IgD-negative memory B cell (primary cell): Measurements from ENCODE around the gene KRT27. TPM values are rescaled to one million over a fixed set of nuclear protein-coding genes. Genes with fewer than 3 reads are reported as not detected.
A peak's percentile ranks its signal among the peaks of the same experiment; 100 is the strongest.

Source experiments
- H3K27ac Mint-ChIP-seq, 3 donors: one replicate each; pipeline ENCODE4 v1.8.0; 2020 to 2022; ENCODE audit warnings: mild to moderate bottlenecking in 3 of 3, mixed read lengths in 3 of 3, moderate library complexity in 1 of 3
- H3K27me3 Mint-ChIP-seq: one replicate; pipeline ENCODE4 v1.8.0; 2021; ENCODE audit warnings: mixed read lengths
- H3K36me3 Mint-ChIP-seq: one replicate; pipeline ENCODE4 v1.8.0; 2020; ENCODE audit warnings: mild to moderate bottlenecking, mixed read lengths
- H3K4me1 Mint-ChIP-seq, 3 donors: one replicate each; pipeline ENCODE4 v1.8.0; 2020 to 2022; ENCODE audit warnings: mixed read lengths in 3 of 3, mild to moderate bottlenecking in 1 of 3
- H3K4me3 Mint-ChIP-seq, 4 donors: one replicate each; pipeline ENCODE4 v1.8.0; 2020 to 2022; ENCODE audit warnings: mild to moderate bottlenecking in 4 of 4, mixed read lengths in 4 of 4, moderate library complexity in 3 of 4
- H3K9me3 Mint-ChIP-seq, 3 donors: one replicate each; pipeline ENCODE4 v1.8.0; 2020 to 2021; ENCODE audit warnings: mixed read lengths in 3 of 3, mild to moderate bottlenecking in 1 of 3
- polyA plus RNA-seq: library from polyadenylated mRNA; unstranded; fragments of 300-500 nt; fragmentation: Illumina TruSeq; gene quantifications from one replicate; pipeline ENCODE4 v1.2.3, GENCODE V29; 2021

KRT27 gene
- polyA plus RNA-seq, 1 donor from 2014 or later = not detected

- H3K27me3 Mint-ChIP-seq = peaks cover 14% of the 10 kb centered on the region
- no peaks in the 10 kb centered on the region for H3K4me1 Mint-ChIP-seq
- no peak overlapping the region for H3K4me3 Mint-ChIP-seq
- peak overlapping the region in 1 of 3 donors; percentile 48 for H3K27ac Mint-ChIP-seq
- peaks cover 2% of the 10 kb centered on the region for H3K36me3 Mint-ChIP-seq
- no peaks in the 10 kb centered on the region for H3K9me3 Mint-ChIP-seq
These were observed 12.1 kb upstream of the KRT27 start for GRCh38 chr17:40794466-40794865.

GRCh38 chr17:40793832-40794231 lies 11.5 kb upstream of the KRT27 start:
- no peak overlapping the region for H3K4me3 Mint-ChIP-seq
- peaks cover 2% of the 10 kb centered on the region for H3K36me3 Mint-ChIP-seq
- H3K27me3 Mint-ChIP-seq = peaks cover 11% of the 10 kb centered on the region
- H3K27ac Mint-ChIP-seq = no peak overlapping the region
- H3K4me1 Mint-ChIP-seq = no peaks in the 10 kb centered on the region
- H3K9me3 Mint-ChIP-seq = no peaks in the 10 kb centered on the region

GRCh38 chr17:40791787-40792436 lies 9.6 kb upstream of the KRT27 start:
- Mint-ChIP-seq H3K4me3 (no peak overlapping the region), H3K4me1 (no peaks in the 10 kb centered on the region), H3K27me3 (peaks cover 7% of the 10 kb centered on the region), H3K36me3 (peaks cover 2% of the 10 kb centered on the region), H3K9me3 (no peaks in the 10 kb centered on the region), H3K27ac (no peak overlapping the region)

GRCh38 chr17:40791111-40791510 lies 8.8 kb upstream of the KRT27 start:
- H3K27me3 Mint-ChIP-seq = peaks cover 7% of the 10 kb centered on the region
- H3K36me3 Mint-ChIP-seq = peaks cover 2% of the 10 kb centered on the region
- no peaks in the 10 kb centered on the region for H3K4me1 Mint-ChIP-seq
- H3K27ac Mint-ChIP-seq = no peak overlapping the region
- H3K4me3 Mint-ChIP-seq = no peak overlapping the region
- no peaks in the 10 kb centered on the region for H3K9me3 Mint-ChIP-seq

- Mint-ChIP-seq H3K9me3 (no peaks in the 10 kb centered on the region), H3K36me3 (peaks cover 2% of the 10 kb centered on the region), H3K27ac (no peak overlapping the region), H3K27me3 (peaks cover 40% of the 10 kb centered on the region), H3K4me3 (peak overlapping the region in 3 of 4 donors; percentile 15 to 81 (median 50)), H3K4me1 (peaks cover 0 to 2% (median 0%) of the 10 kb centered on the region in 3 donors)
These were observed 3.0 kb downstream of the KRT27 start for GRCh38 chr17:40779181-40779909.

GRCh38 chr17:40778461-40778860 lies 3.9 kb downstream of the KRT27 start:
- Mint-ChIP-seq H3K4me3 (no peak overlapping the region), H3K4me1 (peaks cover 0 to 2% (median 0%) of the 10 kb centered on the region in 3 donors), H3K27me3 (peaks cover 39% of the 10 kb centered on the region), H3K27ac (no peak overlapping the region), H3K36me3 (peaks cover 2% of the 10 kb centered on the region), H3K9me3 (no peaks in the 10 kb centered on the region)

GRCh38 chr17:40777971-40778370 lies 4.4 kb downstream of the KRT27 start:
- peaks cover 0 to 2% (median 0%) of the 10 kb centered on the region in 3 donors for H3K4me1 Mint-ChIP-seq
- peaks cover 39% of the 10 kb centered on the region for H3K27me3 Mint-ChIP-seq
- H3K4me3 Mint-ChIP-seq = no peak overlapping the region
- H3K36me3 Mint-ChIP-seq = no peaks in the 10 kb centered on the region
- no peak overlapping the region for H3K27ac Mint-ChIP-seq
- no peaks in the 10 kb centered on the region for H3K9me3 Mint-ChIP-seq

GRCh38 chr17:40777459-40777858 lies 4.9 kb downstream of the KRT27 start:
- Mint-ChIP-seq H3K4me1 (peaks cover 0 to 2% (median 0%) of the 10 kb centered on the region in 3 donors), H3K4me3 (no peak overlapping the region), H3K27me3 (peaks cover 41% of the 10 kb centered on the region), H3K27ac (no peak overlapping the region), H3K9me3 (no peaks in the 10 kb centered on the region), H3K36me3 (no peaks in the 10 kb centered on the region)

- Mint-ChIP-seq H3K4me3 (no peak overlapping the region), H3K27me3 (peaks cover 41% of the 10 kb centered on the region)
These were observed 6.4 kb downstream of the KRT27 start for GRCh38 chr17:40775945-40776344.

GRCh38 chr17:40772101-40772500 lies 10.2 kb downstream of the KRT27 start, which contains the start of gene KRT26:
Gene KRT26 (minus strand): TSS chr17:40772201. CDS start chr17:40772113, 88 bp downstream.
- H3K36me3 Mint-ChIP-seq = no peaks in the 10 kb centered on the region
- H3K27me3 Mint-ChIP-seq = peaks cover 25% of the 10 kb centered on the region
- no peaks in the 10 kb centered on the region for H3K9me3 Mint-ChIP-seq
- peak within 1 kb of the TSS in 1 of 4 donors; percentile 2 for H3K4me3 Mint-ChIP-seq
- H3K27ac Mint-ChIP-seq = no peak within 1 kb of the TSS
- H3K4me1 Mint-ChIP-seq = no peaks in the 10 kb centered on the region

More at GRCh38 chr17:40775945-40776344, 6.4 kb downstream of the KRT27 start:
- no peak overlapping the region for H3K27ac Mint-ChIP-seq
- H3K9me3 Mint-ChIP-seq = no peaks in the 10 kb centered on the region
- no peaks in the 10 kb centered on the region for H3K36me3 Mint-ChIP-seq
- peaks cover 0 to 2% (median 0%) of the 10 kb centered on the region in 3 donors for H3K4me1 Mint-ChIP-seq

- Mint-ChIP-seq H3K27me3 (peaks cover 11% of the 10 kb centered on the region), H3K4me3 (no peak overlapping the region), H3K27ac (no peak overlapping the region), H3K9me3 (peaks cover 14 to 20% (median 17%) of the 10 kb centered on the region in 3 donors), H3K36me3 (no peaks in the 10 kb centered on the region), H3K4me1 (no peaks in the 10 kb centered on the region)
These were observed 16.7 kb downstream of the KRT27 start for GRCh38 chr17:40765657-40766056.

- no peaks in the 10 kb centered on the region for H3K4me1 Mint-ChIP-seq
- H3K27me3 Mint-ChIP-seq = peaks cover 11% of the 10 kb centered on the region
- no peak overlapping the region for H3K27ac Mint-ChIP-seq
- H3K4me3 Mint-ChIP-seq = no peak overlapping the region
- H3K36me3 Mint-ChIP-seq = no peaks in the 10 kb centered on the region
- H3K9me3 Mint-ChIP-seq = peaks cover 21 to 36% (median 28%) of the 10 kb centered on the region in 3 donors
These were observed 18.6 kb downstream of the KRT27 start for GRCh38 chr17:40763752-40764151.

GRCh38 chr17:40760105-40761016 lies 22.0 kb downstream of the KRT27 start:
- Mint-ChIP-seq H3K36me3 (peaks cover 4% of the 10 kb centered on the region), H3K9me3 (peaks cover 28 to 52% (median 35%) of the 10 kb centered on the region in 3 donors), H3K27me3 (peaks cover 11% of the 10 kb centered on the region), H3K4me3 (no peak overlapping the region), H3K4me1 (no peaks in the 10 kb centered on the region), H3K27ac (no peak overlapping the region)

- Mint-ChIP-seq H3K27ac (no peak within 1 kb of the TSS), H3K27me3 (peaks cover 17% of the 10 kb centered on the region), H3K9me3 (peaks cover 12 to 30% (median 14%) of the 10 kb centered on the region in 3 donors), H3K36me3 (peaks cover 4% of the 10 kb centered on the region), H3K4me1 (no peaks in the 10 kb centered on the region), H3K4me3 (no peak within 1 kb of the TSS)
These were observed 27.1 kb downstream of the KRT27 start, which contains the start of gene KRT25 for GRCh38 chr17:40755231-40755630. Gene KRT25 (minus strand): TSS chr17:40755331. CDS start chr17:40755271, 60 bp downstream.

- no peak overlapping the region for H3K27ac Mint-ChIP-seq
- H3K4me3 Mint-ChIP-seq = no peak overlapping the region
- peaks cover 4% of the 10 kb centered on the region for H3K36me3 Mint-ChIP-seq
- H3K9me3 Mint-ChIP-seq = peaks cover 8 to 16% (median 10%) of the 10 kb centered on the region in 3 donors
- no peaks in the 10 kb centered on the region for H3K4me1 Mint-ChIP-seq
- peaks cover 21% of the 10 kb centered on the region for H3K27me3 Mint-ChIP-seq
These were observed 28.5 kb downstream of the KRT27 start for GRCh38 chr17:40753804-40754203.
